ENCODE results near the gene CYP4F3.

CYP4F3 gene

GRCh38 chr19:15616627-15617270 lies 23.9 kb upstream of the CYP4F3 start:
- Mint-ChIP-seq H3K4me1 (no peaks in the 10 kb centered on the region), H3K4me3 (no peak overlapping the region), H3K27me3 (ENCODE audit: low read depth) (no peaks in the 10 kb centered on the region), H3K36me3 (ENCODE audit: low read depth) (peaks cover 5% of the 10 kb centered on the region), H3K9me3 (peaks cover 51% of the 10 kb centered on the region), H3K27ac (no peak overlapping the region)
- TF ChIP-seq, protein P1, sequence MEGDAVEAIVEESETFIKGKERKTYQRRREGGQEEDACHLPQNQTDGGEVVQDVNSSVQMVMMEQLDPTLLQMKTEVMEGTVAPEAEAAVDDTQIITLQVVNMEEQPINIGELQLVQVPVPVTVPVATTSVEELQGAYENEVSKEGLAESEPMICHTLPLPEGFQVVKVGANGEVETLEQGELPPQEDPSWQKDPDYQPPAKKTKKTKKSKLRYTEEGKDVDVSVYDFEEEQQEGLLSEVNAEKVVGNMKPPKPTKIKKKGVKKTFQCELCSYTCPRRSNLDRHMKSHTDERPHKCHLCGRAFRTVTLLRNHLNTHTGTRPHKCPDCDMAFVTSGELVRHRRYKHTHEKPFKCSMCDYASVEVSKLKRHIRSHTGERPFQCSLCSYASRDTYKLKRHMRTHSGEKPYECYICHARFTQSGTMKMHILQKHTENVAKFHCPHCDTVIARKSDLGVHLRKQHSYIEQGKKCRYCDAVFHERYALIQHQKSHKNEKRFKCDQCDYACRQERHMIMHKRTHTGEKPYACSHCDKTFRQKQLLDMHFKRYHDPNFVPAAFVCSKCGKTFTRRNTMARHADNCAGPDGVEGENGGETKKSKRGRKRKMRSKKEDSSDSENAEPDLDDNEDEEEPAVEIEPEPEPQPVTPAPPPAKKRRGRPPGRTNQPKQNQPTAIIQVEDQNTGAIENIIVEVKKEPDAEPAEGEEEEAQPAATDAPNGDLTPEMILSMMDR (IDR thresholded peaks at IDR 0.05; ENCODE audit: unreplicated experiment in 3 of 3), result no peak

GRCh38 chr19:15618321-15618720 lies 22.4 kb upstream of the CYP4F3 start:
- TF ChIP-seq, protein P1 (IDR thresholded peaks at IDR 0.05; ENCODE audit: unreplicated experiment in 3 of 3), result no peak
- peaks cover 5% of the 10 kb centered on the region for H3K36me3 Mint-ChIP-seq (ENCODE audit: low read depth)
- peaks cover 51% of the 10 kb centered on the region for H3K9me3 Mint-ChIP-seq
- H3K4me3 Mint-ChIP-seq, result no peak overlapping the region
- H3K27ac Mint-ChIP-seq, result no peak overlapping the region
- H3K27me3 Mint-ChIP-seq (ENCODE audit: low read depth), result no peaks in the 10 kb centered on the region
- no peaks in the 10 kb centered on the region for H3K4me1 Mint-ChIP-seq

GRCh38 chr19:15621801-15622200 lies 18.9 kb upstream of the CYP4F3 start:
- H3K9me3 Mint-ChIP-seq, result peaks cover 49% of the 10 kb centered on the region
- TF ChIP-seq, protein P1 (IDR thresholded peaks at IDR 0.05; ENCODE audit: unreplicated experiment in 3 of 3), result no peak
- no peak overlapping the region for H3K4me3 Mint-ChIP-seq
- H3K27ac Mint-ChIP-seq, result no peak overlapping the region
- no peaks in the 10 kb centered on the region for H3K27me3 Mint-ChIP-seq (ENCODE audit: low read depth)
- no peaks in the 10 kb centered on the region for H3K36me3 Mint-ChIP-seq (ENCODE audit: low read depth)
- H3K4me1 Mint-ChIP-seq, result no peaks in the 10 kb centered on the region

DNA sequence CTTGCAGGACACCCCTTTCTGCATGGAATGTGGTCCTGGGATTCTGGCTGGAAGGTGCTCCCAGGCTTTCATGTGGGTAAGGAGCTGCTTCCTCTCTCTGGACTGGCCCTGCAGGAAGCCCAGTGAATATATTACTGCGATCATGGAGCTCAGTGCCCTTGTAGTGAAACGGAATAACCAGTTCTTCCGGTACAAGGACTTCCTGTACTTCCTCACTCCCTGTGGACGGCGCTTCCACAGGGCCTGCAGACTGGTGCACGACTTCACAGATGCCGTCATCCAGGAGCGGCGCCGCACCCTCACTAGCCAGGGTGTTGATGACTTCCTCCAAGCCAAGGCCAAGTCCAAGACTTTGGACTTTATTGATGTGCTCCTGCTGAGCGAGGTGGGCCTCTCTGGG lies 17.7 kb upstream of the CYP4F3 start:
- Mint-ChIP-seq H3K9me3 (peaks cover 49% of the 10 kb centered on the region), H3K4me1 (no peaks in the 10 kb centered on the region), H3K36me3 (ENCODE audit: low read depth) (no peaks in the 10 kb centered on the region), H3K27ac (no peak overlapping the region), H3K4me3 (no peak overlapping the region), H3K27me3 (ENCODE audit: low read depth) (no peaks in the 10 kb centered on the region)
- TF ChIP-seq, protein P1 (IDR thresholded peaks at IDR 0.05; ENCODE audit: unreplicated experiment in 3 of 3), result no peak

DNA sequence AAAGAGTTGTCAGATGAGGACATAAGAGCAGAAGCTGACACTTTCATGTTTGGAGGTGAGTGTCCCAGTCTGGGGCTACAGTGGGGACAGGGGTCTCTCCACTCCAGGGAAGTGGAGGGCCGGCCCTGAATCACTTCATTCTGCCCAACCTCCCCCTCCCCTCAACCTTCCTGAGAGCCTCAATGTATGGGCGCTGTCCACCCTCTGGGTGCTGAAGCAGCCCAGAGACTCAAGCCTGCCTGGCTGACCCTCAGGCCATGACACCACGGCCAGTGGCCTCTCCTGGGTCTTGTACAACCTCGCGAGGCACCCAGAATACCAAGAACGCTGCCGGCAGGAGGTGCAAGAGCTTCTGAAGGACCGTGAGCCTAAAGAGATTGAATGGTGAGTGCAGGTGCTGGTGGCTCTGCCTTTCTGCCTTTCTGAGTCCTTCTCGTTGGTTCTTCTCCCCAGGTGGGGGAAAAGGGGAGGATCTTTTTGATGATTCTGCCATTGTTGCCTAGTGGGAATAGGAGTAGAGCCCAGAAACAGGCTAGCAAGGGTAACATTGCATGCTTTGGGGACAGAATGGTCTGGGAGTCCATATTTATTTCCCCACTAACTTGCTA lies 16.9 kb upstream of the CYP4F3 start:
- Mint-ChIP-seq H3K27ac (no peak overlapping the region), H3K9me3 (peaks cover 46% of the 10 kb centered on the region), H3K4me1 (no peaks in the 10 kb centered on the region), H3K4me3 (no peak overlapping the region), H3K36me3 (ENCODE audit: low read depth) (no peaks in the 10 kb centered on the region), H3K27me3 (ENCODE audit: low read depth) (no peaks in the 10 kb centered on the region)
- TF ChIP-seq, protein P1 (IDR thresholded peaks at IDR 0.05; ENCODE audit: unreplicated experiment in 3 of 3), result no peak

Measured in nephron (organoid).